Peyer's patch (tissue), 4 donors: ENCODE data around the gene ESR2. TPM values are rescaled to one million over a fixed set of nuclear protein-coding genes. Genes with fewer than 3 reads are reported as not detected.

ENCODE experiments used
- DNase-seq, 3 donors: peaks; one replicate each; pipeline ENCODE4 v3.0.0-alpha.2; 2017 to 2019
- H3K27ac ChIP-seq, 4 donors: fragments of 200-600 bp; sonication (generic); one replicate each; pipeline ENCODE4 v1.5.1; 2016 to 2019
- H3K27me3 ChIP-seq, 2 donors: fragments of 200-600 bp; sonication (generic); one replicate each; pipeline ENCODE4 v1.5.1; 2019
- H3K36me3 ChIP-seq, 3 donors: fragments of 200-600 bp; sonication (generic); one replicate each; pipeline ENCODE4 v1.5.1; 2016 to 2019
- H3K4me1 ChIP-seq, 4 donors: fragments of 200-600 bp; sonication (generic); one replicate each; pipeline ENCODE4 v1.5.1; 2016 to 2019
- H3K4me3 ChIP-seq, 4 donors: fragments of 200-600 bp; sonication (generic); 1 replicate in 3 of 4; 2 replicates in 1 of 4; pipeline ENCODE4 v1.5.1; 2016 to 2019; ENCODE audit warnings: mild to moderate bottlenecking in 1 of 4
- H3K9me3 ChIP-seq, 4 donors: fragments of 200-600 bp; sonication (generic); one replicate each; pipeline ENCODE4 v1.5.1; 2016 to 2019; ENCODE audit warnings: mild to moderate bottlenecking in 1 of 4
- CTCF ChIP-seq, 6 experiments: fragments of 450-650 bp in 4 of 6; fragments of 200-600 bp in 2 of 6; sonication (generic) in 1 of 6; IDR thresholded peaks; one replicate each; pipeline ENCODE4 v1.5.1; 2017 to 2019; ENCODE audit warnings: antibody characterized with exemption in 6 of 6, mild to moderate bottlenecking in 3 of 6, moderate library complexity in 1 of 6
- POLR2A ChIP-seq, 2 donors: fragments of 450-650 bp; IDR thresholded peaks; one replicate each; pipeline ENCODE4 v1.5.1; 2017; ENCODE audit warnings: antibody characterized with exemption in 2 of 2, mild to moderate bottlenecking in 2 of 2, moderate library complexity in 2 of 2
- total RNA-seq, 4 donors: library from RNA; depleted of rRNA; stranded (reverse); fragments of >200 nt; gene quantifications; one replicate each; pipeline ENCODE4 v1.1.0, GENCODE V29; 2016

ESR2 gene
- total RNA-seq, 4 donors from 2014 or later, result 0.66 to 6.6 (median 1.1) TPM; not detected in 1

GRCh38 chr14:64092338-64092737 is 201.8 kb downstream of the ESR2 start:
- no peak overlapping the region for H3K27ac ChIP-seq
- no peak for DNase-seq

GRCh38 chr14:64091217-64091616 is 203.0 kb downstream of the ESR2 start:
- H3K4me1 ChIP-seq, result no peaks in the 10 kb centered on the region
- H3K27ac ChIP-seq, result no peak overlapping the region
- no peak for TF ChIP-seq CTCF (IDR thresholded peaks at IDR 0.05)
- TF ChIP-seq POLR2A (IDR thresholded peaks at IDR 0.05), result no peak
- H3K27me3 ChIP-seq, result no peaks in the 10 kb centered on the region
- H3K9me3 ChIP-seq, result no peaks in the 10 kb centered on the region
- H3K4me3 ChIP-seq, result no peak overlapping the region
- H3K36me3 ChIP-seq, result no peaks in the 10 kb centered on the region
- no peak for DNase-seq

More at GRCh38 chr14:64092338-64092737, 201.8 kb downstream of the ESR2 start:
- no peaks in the 10 kb centered on the region for H3K4me1 ChIP-seq
- no peaks in the 10 kb centered on the region for H3K9me3 ChIP-seq
- no peaks in the 10 kb centered on the region for H3K36me3 ChIP-seq
- TF ChIP-seq POLR2A (IDR thresholded peaks at IDR 0.05) (no peak), CTCF (IDR thresholded peaks at IDR 0.05) (no peak)
- no peak overlapping the region for H3K4me3 ChIP-seq
- no peaks in the 10 kb centered on the region for H3K27me3 ChIP-seq

GRCh38 chr14:64089920-64090319 is 204.3 kb downstream of the ESR2 start:
- DNase-seq, result no peak
- no peak for TF ChIP-seq POLR2A (IDR thresholded peaks at IDR 0.05)
- no peak for TF ChIP-seq CTCF (IDR thresholded peaks at IDR 0.05)
- Histone ChIP-seq H3K9me3 (no peaks in the 10 kb centered on the region), H3K36me3 (no peaks in the 10 kb centered on the region), H3K27me3 (no peaks in the 10 kb centered on the region), H3K4me1 (no peaks in the 10 kb centered on the region), H3K4me3 (no peak overlapping the region), H3K27ac (no peak overlapping the region)

GRCh38 chr14:64088647-64088964 is 205.6 kb downstream of the ESR2 start:
- Histone ChIP-seq H3K27ac (no peak overlapping the region), H3K27me3 (no peaks in the 10 kb centered on the region), H3K4me3 (no peak overlapping the region), H3K4me1 (no peaks in the 10 kb centered on the region), H3K9me3 (no peaks in the 10 kb centered on the region), H3K36me3 (no peaks in the 10 kb centered on the region)
- no peak for DNase-seq
- TF ChIP-seq CTCF (IDR thresholded peaks at IDR 0.05) (no peak), POLR2A (IDR thresholded peaks at IDR 0.05) (no peak)

- no peak overlapping the region for H3K4me3 ChIP-seq
- peaks cover 0 to 26% (median 0%) of the 10 kb centered on the region in 3 donors for H3K36me3 ChIP-seq
- TF ChIP-seq CTCF (IDR thresholded peaks at IDR 0.05) (no peak), POLR2A (IDR thresholded peaks at IDR 0.05) (no peak)
- H3K4me1 ChIP-seq, result no peaks in the 10 kb centered on the region
- no peaks in the 10 kb centered on the region for H3K9me3 ChIP-seq
- no peak overlapping the region for H3K27ac ChIP-seq
- H3K27me3 ChIP-seq, result no peaks in the 10 kb centered on the region
- DNase-seq, result no peak
These were observed 211.3 kb downstream of the ESR2 start for GRCh38 chr14:64082837-64083236.

- Histone ChIP-seq H3K4me3 (no peak overlapping the region), H3K36me3 (peaks cover 0 to 26% (median 0%) of the 10 kb centered on the region in 3 donors), H3K27me3 (no peaks in the 10 kb centered on the region), H3K27ac (no peak overlapping the region), H3K9me3 (no peaks in the 10 kb centered on the region), H3K4me1 (no peaks in the 10 kb centered on the region)
- TF ChIP-seq CTCF (IDR thresholded peaks at IDR 0.05) (no peak), POLR2A (IDR thresholded peaks at IDR 0.05) (no peak)
- DNase-seq, result no peak
These were observed 212.9 kb downstream of the ESR2 start for GRCh38 chr14:64081174-64081746.
